UCSD-AML1 (cell line): ENCODE data around the gene CUL9.

Source experiments
- DNase-seq: peaks from one replicate; lab custom pipeline; 2025; ENCODE audit not compliant: unreplicated experiment; lab: John Stamatoyannopoulos, UW

Gene CUL9

DNA sequence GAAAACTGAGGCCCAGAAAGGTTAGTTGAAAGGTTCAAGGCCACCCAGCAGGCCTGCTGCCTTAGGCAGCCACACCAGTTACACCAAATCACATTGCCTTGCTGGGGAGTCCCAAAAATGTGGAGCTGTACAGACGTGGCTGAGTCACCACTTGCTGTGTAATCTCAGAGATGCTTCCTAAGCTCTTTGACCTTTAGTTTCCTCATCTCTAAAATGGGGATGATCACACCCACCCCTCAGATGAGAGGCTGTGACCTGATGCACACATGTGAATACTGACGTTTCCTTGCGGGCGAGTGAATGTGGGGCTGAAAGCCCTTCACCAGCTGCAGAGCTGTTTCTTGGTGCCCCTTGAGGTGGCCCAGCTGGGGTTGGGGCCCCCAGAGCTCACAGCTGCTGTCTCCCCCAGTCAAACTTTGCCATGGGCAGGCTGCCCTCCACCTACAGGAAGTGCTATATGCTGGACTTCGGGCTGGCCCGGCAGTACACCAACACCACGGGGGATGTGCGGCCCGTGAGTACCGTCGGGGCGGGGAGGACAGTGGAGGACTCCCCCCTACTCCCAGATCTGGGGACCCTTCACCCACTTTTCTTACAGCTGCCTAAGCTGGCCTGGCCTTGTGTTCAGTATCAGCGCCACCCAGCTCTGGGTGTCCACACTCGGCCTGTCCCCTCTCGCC, 72.3 kb downstream of the CUL9 start:
- no peak for DNase-seq

DNA sequence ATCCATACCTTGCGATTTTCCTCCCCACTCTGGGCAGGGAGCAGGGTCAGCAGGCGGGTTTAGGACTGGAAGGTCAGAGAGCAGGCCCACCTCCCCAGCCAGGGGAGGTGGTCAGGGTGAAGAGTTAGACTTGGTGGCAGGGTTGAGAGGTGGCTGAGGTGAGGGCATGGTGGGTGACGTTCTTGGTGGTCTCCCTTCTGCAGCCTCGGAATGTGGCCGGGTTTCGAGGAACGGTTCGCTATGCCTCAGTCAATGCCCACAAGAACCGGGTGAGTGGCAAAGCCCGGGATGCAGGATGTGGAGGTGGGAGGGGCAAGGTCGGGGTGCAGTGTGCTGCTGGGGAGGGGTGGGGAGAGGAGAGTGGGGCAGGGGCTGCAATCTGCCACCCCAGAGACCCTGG, 72.8 kb downstream of the CUL9 start:
- DNase-seq: no peak

DNA sequence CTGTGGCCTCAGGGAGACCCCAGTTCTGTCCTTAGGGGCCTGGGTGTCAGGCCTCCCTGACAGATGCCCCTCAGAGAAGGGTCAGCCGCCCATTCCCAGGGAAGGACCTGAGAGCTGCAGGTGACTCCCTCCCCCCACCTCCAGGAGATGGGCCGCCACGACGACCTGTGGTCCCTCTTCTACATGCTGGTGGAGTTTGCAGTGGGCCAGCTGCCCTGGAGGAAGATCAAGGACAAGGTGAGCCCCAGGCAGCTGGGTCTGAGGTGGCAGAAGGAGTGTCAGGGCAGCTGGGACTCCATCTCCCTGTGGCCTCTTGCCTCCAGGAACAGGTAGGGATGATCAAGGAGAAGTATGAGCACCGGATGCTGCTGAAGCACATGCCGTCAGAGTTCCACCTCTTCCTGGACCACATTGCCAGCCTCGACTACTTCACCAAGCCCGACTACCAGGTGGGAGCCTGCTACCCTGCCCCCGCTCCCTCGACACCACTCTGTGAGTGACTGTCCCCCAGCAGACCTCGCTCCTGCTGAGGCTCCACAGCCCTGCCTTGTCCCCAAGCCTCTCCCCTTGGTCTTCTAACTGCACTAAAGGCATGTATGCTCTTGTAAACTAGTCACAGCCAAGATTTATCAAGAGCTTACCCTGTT, 73.5 kb downstream of the CUL9 start:
- no peak for DNase-seq

DNA sequence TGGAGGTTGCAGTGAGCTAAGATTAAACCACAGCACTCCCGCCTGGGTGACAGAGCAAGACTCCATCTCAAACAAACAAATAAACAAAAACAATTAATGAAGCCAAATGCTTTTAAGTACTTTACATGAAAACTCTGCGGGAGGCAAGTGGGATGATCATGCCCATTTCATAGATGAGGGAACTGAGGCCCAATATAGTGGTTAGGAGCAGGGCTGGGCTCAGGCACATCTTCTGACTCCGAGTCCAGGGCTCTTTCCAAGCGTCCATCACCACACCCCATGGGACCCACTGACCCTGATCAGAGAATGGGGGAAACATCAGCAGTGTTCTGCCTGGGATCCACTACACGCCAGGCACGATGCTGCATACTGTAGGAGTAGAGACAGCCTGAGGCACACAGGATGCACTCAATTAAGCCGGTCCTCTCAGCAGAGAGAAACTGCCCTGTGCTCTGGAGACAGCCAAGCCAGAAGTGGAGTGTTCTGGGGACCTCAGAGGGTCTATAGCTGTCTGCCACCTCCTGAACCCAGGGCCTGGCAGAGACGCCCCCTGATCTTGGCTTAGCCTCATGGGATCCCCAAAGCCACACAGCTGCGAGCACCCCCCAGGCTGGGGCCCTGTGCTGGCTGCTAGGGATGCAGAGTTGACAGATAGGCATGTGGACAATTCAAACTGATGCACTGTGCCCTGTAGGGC, 74.8 kb downstream of the CUL9 start:
- DNase-seq: no peak

DNA sequence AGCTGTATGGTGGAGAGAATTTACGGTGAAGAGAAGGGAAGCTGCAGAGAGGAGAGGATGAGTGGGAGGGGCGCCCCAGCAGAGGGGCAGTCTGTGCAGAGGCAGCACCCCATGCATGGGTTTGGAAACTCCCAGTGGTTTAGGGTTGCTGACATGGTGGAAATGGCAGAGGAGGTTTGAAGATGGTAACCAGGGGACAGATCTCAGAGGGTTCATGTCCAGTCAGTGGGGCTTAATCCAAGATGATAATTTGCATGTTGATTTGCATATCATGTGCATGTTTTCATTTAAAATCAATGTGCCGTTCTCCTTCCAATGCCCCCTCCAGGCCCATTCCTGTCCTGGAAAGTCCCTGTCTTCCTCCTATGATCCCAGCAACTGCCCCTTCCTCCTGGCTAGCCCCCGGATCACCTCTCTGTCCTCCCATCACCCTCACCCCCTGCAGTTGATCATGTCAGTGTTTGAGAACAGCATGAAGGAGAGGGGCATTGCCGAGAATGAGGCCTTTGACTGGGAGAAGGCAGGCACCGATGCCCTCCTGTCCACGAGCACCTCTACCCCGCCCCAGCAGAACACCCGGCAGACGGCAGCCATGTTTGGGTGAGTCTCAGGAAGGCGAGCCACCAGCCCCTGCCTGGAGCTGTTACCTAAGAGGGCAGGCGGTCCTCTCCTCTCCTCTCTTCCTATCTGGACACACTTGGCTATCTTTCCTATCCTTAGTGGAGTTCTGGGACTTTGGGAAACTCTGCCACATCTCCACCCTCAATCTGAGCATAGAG, 75.6 kb downstream of the CUL9 start:
- no peak for DNase-seq

DNA sequence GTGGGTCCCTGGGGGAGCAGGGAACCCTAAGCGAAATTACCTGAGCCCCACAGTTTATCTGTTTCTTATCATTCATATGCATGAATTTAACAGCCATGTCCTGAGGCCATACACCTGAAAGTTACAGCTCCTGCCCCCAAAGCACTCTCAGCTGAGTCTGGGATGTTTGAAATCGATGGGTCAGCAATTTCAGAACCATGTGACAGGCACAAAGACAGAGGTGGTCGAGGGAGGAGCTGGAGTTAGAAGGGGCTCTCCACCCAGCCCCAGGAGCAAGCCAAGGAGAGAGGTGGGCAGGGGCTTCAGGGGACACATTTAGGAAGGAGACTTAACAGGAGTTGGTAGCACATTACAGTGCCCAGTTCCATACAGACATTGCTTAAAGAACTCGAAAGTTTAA, 76.2 kb downstream of the CUL9 start:
- no peak for DNase-seq

DNA sequence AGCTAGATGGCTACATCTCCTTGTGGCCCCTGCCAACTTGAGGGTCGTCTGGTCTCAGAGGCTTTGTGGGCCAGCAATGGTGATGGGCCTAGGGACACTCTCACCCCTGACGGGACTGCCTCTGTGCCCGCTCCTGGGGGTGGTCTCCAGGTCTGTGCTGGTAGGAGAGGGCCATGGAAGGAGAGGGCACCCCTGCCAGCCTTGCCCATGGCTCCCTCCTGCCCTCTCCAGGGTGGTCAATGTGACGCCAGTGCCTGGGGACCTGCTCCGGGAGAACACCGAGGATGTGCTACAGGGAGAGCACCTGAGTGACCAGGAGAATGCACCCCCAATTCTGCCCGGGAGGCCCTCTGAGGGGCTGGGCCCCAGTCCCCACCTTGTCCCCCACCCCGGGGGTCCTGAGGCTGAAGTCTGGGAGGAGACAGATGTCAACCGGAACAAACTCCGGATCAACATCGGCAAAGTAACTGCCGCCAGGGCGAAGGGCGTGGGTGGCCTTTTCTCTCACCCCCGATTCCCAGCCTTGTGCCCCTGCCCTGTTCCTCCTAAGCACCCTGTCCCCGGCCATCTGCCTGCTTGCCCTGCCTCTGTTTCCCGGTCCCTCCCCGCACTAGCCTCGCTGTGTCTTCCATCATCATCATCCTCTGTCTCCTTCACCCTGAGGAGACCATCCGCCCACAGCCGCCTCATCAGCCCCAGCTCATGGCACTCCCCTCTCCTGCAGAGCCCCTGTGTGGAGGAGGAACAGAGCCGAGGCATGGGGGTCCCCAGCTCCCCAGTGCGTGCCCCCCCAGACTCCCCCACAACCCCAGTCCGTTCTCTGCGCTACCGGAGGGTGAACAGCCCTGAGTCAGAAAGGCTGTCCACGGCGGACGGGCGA, 77.1 kb downstream of the CUL9 start:
- no peak for DNase-seq

DNA sequence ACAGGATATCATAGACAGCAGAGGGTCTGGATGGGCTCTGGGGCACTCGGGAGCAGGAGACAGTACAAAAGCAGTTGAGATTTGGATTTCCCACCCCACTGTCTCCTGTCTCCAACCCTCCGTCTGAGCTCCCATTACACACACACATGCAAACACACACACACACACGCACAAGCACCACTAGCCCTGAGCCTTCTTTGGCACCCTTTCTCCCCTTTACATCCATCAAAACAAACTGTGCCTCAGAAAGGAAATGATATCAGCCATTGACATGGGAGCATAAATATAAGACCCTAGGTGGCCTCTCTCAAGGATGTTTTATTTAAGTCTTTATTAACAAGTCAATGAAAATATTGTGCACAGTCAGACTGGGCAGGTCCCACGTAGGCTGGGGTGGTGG, 78.8 kb downstream of the CUL9 start:
- no peak for DNase-seq

DNA sequence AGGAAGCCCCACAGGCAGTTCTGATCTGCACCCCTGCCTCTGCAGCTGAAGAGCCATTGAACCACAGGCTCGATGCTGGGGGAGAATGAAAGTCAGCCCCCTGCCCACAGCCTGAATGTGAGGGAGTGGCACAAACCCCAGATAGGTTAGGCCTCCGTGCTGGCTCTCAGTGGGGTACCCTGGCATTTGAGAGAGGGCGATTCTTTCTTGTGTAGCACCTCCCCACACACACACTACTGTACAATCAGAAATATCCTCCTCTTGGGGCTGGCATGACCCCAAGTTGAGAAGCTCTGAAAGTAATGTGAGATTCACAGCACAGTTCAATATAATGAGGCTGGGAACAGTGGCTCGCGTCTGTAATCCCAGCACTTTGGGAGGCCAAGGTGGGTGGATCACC, 79.2 kb downstream of the CUL9 start:
- no peak for DNase-seq

DNA sequence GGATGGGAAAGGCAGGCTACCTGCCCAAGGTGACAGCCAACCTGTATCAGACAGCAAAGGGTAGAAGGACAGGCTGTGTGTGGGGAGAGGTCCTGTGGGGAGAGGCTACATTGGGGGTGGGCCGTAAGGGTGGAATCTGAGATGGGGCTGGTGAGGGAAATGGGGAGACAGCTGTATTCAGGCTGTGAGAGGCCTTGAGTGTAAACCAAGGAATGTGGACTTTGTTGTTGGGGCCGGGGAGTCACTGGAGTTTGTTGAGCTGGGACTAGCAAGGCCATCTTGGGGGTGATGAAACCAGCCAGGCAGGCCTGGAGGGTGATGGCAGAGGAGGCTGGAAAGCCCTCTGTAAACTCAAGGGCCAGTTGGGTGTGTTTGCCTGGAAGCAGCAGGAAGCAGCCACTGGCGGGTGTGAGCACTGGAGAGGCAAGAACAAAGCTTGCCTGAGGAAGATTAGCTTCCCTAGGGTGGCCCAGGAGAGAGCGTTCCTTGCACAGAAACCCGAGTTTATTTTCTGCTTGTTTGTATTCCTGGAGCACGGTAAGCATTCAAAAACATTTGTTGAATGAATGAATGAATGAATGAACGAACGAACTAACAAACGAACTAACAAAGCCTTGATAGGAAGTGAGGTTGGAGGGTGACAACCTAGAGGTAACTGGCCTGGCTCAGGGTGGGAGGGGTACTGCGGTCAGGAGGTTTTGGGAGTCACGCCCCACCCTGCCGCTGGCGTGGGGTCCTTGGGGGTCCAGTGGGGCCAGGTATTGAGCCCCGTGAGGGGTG, 80.2 kb downstream of the CUL9 start:
- no peak for DNase-seq

DNA sequence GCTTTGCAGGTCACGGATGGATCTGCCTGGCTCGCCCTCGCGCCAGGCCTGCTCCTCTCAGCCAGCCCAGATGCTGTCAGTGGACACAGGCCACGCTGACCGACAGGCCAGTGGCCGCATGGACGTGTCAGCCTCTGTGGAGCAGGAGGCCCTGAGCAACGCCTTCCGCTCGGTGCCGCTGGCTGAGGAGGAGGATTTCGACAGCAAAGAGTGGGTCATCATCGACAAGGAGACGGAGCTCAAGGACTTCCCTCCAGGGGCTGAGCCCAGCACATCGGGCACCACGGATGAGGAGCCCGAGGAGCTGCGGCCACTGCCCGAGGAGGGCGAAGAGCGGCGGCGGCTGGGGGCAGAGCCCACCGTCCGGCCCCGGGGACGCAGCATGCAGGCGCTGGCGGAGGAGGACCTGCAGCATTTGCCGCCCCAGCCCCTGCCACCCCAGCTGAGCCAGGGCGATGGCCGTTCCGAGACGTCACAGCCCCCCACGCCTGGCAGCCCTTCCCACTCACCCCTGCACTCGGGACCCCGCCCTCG, 80.9 kb downstream of the CUL9 start:
- no peak for DNase-seq

DNA sequence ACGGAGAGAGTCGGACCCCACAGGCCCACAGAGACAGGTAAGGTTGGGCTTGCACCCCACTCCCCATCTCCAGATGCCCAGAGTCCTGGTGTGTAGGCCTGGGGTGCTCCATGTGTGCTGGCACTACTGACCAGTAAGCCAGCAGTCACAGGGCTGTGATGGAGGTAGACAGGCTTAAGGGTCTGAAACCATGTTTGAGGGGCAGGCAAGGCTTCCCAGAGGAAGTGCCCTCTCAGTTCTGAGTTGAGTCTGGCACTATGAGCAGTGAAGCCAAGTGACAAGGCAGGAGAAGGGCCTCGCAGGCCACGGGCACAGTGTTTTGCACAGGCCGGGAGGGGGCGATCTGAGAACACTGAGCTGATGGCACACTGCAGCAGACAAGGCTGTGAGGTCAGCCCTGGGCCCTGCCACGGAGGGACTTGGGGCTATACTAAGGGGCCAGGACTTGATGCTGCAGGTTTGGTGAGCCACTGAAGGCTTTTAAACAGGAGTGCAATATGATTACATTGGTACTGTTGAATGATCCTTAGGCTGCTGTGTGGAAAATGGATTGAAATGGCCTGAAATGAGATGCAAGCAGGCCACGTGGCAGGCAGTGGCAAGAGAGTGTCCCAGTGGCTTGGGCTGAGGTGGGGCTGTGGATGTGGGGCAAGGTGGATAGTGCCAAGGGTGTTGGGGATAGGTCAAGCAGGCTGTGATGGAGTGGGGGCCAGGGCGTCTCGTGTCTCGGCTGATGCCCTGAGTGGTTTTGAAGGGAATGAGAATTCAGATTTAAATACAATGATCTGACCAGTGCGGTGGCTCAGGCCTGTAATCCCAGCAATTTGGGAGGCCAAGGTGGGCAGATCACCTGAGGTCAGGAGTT, 81.5 kb downstream of the CUL9 start:
- peak; percentile 80 for DNase-seq

DNA sequence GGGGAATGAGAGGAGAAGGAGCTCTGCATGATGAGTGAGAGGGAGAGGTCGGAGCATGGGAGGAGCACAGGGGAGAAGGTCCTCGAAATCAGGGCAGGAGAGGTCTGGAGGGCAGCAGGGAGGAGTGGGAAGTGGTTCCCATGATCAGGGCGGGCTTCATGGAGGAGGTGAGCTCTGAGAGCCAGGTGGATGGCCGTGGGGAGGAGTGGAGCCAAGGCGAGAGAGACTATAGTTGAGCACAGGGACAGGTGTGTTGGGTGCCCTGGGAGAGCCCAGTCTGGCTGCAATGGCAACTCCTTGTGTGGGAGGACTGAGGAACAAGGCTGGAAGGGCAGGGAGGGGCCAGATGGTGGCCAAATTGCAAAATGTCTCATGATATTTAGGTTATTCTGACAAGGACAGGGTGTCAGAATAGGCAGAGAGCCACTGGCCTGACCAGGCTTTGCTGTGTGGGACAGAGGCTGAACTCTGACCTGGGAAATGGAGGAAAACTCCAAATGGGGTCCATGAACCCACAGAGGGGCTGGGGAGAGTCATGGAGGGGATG, 82.7 kb downstream of the CUL9 start:
- no peak for DNase-seq

DNA sequence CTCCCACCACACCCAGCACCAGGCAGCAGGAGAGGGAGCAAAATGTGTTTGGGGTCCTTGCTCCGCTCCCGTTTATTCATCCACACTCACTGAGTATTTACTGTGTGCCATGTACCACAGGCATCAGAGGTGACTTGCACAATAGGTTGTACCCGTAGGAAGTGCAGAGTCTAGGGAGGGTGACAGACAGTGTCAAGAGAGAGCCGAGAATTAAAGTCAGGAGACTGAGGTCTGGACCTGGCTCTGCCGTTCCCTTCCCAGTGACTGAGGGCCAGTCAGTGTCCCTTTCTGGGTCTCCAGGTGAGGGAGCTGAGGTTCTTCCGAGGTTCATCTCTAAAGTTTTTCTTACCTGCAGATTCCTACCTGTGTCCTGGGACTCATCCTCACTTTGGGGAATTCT, 83.6 kb downstream of the CUL9 start:
- no peak for DNase-seq

DNA sequence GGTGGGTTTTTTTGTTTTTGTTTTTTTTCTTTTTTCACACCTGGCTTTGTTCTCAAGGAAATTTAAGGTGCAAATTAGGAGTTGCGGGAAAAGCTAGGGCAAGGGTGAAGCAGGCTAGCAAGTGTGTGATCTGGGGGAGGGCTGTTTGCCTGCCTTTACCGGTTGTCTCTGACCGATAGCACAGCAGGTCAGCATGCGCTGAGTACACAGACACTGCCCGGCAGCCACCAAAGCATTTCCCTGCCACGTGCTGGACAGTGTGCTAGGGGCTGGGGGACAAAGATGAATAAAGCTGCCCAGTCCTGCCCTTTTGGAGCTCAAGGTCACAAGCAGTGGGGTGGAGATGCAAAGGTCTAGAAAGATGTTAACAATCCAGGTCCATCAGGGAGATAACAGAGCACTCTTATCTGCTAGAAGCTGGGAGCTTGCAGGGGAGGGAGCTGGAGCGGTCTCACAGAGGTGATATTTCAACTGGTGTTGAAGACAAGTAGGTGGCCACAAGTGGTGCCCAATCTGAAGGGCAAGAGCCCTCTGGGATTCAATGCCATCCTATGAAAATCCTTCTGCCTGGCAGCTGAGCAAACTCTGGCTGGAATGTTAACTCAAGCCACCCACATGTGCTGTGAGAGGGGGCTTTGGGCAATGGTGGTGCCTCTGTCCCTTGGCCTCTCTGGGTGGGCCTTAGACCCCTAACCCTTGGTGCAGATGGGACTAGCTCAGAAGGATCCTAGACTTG, 85.8 kb downstream of the CUL9 start:
- no peak for DNase-seq

DNA sequence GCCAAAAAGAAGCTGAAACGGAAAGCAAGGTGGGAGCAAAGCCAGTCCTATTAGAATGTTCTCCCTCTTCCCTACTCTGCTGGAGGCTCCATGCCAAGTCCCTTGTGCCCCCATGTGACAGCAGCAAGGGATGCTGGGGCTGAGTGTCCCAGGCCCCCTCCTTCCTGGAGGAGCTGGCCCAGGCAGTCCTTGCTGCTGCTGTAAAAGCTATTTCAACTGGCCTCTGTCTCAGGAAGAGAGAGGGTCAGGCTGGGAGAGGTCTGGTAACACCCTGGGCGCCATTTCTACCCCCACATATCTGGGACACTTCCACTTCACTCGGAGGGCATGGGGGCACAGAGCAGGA, 86.3 kb downstream of the CUL9 start:
- DNase-seq: no peak

DNA sequence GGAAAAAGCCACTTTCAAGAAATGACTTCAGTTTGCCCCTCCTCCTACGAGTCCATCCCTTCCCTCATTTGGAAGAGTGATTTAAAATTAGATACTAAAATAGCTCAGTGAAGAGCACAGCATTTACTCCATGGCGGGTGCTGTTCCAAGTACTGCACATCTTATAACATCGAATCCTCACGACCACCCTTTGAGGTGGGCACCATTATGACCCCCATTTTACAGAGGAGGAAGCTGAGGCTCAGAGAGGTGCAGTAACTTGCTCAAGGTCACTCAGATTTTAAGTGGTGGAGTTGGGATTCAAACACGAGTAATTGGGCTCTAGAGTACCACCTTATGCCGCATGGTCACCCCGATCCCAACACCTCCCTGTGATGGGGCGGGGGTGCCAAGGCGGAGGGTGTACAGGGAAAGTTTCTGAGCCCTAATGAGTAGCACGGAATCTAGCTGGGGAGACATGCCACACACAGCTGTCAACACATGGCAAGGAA, 86.8 kb downstream of the CUL9 start:
- no peak for DNase-seq
